GM19438 (cell line): ENCODE data around the gene HLA-DRA.
A peak's percentile ranks its signal among the peaks of the same experiment; 100 is the strongest.

Source experiments
- ATAC-seq: cut with Tn5 transposase; IDR thresholded peaks from one replicate; pipeline ENCODE4 v1.9.1; 2021; ENCODE audit warnings: low read depth; ENCODE audit not compliant: unreplicated experiment

Gene HLA-DRA

DNA sequence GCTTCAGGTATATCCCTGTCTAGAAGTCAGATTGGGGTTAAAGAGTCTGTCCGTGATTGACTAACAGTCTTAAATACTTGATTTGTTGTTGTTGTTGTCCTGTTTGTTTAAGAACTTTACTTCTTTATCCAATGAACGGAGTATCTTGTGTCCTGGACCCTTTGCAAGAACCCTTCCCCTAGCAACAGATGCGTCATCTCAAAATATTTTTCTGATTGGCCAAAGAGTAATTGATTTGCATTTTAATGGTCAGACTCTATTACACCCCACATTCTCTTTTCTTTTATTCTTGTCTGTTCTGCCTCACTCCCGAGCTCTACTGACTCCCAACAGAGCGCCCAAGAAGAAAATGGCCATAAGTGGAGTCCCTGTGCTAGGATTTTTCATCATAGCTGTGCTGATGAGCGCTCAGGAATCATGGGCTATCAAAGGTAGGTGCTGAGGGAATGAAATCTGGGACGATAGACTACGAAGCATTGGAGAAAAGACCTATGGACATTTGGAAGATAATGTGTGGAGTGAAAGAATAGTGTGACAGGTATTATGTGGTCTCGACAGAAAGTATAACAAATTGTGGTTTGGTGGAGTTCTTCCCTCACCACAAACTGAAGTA, at the start of gene HLA-DRA:
TSS of gene HLA-DRA (plus strand) at position 286 of the 613 bp plus-strand sequence. CDS start at position 350, 64 bp downstream.
- peak; percentile 73 for ATAC-seq

DNA sequence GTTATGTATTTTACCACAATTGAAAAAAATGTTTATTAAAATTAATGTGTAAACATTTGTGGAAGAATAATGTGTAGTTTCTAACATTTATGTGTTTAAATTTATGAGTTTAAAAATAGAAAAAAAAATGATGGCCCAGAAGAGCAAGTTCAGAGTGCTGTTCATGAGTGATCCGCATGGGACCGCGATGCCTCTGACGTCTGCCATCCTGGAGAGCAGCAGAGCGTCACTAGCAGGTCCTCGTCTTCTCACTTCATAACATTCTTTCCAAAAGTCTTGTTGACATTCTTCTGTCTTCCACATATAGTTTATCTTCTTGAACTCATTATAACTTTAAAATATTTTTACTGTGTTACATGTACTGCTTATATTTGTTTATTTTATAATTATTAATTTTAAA, 48.2 kb upstream of the HLA-DRA start:
- ATAC-seq: no peak

DNA sequence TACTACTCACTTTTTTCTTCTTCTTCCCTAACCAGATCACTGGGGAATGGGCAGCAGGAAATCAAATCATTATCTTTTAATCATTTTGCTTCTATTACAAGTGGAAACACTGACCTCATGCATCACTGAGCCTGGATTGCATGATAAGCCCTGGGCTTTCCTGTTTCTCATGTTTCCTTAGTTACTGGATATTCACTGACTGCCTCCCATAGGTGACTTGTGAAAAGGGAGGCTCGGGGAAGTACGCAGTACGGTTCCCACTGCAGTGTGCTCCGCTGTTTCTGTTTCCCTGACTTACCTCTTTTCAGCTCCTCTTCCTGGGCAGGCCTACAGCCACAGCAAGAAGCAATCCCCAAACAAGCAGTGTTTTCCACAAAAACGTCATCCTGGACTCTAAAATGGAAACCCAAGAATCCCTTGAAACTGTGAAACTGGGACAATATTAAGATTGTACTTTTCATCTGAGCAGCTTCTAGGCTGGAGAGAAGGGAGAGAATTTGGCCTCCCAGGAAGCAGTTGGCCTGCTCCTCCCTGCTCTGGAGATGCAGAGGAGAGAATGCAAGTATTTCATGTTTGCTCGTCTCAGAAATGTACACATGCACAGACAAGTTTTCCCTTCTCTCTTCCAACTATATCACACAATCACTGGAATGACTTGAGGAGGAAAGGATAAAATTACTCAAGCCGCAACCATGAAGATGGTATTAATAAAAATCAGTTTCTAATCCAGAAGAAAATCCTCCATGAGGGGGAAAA, 45.8 kb upstream of the HLA-DRA start:
- no peak for ATAC-seq

DNA sequence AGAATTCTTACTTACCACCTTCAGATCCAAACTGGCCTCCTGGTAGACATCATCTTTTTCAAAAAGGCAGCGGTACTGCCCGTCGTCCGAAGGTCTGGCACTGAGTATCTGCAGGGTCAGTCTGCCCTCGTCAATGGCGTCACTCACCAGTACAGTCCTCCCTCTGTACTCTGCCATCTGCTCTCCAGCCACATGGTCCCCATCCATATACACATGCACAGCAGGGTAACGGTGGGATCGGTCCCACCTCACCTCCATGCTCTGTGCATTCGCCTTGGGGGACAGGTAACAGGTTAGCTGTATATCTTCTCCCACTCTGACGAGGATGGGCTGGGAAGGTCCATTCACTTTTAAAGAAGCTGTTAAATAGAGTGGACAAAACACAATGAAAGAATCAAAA, 43.7 kb upstream of the HLA-DRA start:
- ATAC-seq: no peak

DNA sequence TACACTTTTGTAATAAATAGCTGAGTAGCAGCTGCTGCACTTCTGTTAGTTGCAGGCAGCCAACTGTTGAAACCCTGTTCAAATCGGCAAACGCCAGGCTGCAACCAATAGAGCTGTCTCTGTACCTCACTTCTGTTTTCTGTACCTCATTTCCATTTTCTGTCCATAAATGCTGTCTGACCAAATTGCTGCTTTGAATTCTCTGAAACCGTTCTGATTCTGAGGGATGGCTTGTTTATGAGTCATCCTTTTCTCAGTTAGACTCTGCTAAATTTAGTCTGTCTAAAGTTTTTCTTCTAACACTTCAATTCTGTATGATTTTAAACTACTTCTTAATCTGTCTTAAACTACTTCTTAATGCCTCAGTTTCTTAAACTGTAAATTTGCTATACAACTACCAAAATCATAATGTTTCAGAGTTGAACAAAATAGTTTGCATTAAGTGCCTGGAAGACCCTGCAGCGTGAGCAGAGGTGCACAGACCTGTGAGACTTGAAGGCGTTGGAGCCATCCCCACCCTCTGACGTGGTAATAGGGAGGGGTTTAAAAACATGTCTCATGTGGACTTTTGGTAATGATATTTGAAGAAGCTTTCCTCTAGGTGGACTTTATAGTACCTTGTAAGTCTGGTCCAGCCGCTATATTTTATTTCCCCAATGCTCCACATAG, 42.3 kb upstream of the HLA-DRA start:
- no peak for ATAC-seq

DNA sequence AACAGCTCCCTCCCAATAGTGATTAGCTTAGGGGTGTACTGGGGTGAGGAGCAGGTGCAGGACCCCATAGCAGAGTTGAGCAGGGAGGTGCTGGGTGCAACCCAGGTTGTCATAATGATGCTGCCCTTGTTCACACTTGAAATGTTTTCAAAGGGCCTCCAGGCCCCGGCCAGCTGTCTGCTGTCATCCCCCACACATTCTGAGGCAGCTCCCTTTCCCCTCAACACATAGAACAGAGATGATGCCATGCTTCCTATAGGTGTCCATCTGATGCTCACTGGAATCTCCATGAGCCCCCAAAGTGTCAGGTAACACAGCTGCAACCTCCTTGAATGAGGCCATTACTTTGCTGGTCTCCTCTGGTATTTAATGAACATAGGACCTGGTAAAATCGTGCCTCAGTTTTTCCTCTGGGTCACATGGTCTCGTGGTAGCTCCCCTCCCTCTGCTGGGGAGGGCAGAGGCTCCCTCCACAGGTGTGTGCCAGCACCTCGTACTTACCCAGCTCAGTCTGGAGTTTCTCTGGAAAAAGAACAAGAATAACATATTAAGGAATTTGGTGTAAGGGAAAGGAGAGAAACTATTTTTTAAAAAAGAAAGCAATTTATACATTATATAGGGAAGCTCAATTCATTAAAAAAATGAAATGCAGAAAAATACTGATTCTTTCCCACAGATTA, 38.3 kb upstream of the HLA-DRA start:
- ATAC-seq: no peak

DNA sequence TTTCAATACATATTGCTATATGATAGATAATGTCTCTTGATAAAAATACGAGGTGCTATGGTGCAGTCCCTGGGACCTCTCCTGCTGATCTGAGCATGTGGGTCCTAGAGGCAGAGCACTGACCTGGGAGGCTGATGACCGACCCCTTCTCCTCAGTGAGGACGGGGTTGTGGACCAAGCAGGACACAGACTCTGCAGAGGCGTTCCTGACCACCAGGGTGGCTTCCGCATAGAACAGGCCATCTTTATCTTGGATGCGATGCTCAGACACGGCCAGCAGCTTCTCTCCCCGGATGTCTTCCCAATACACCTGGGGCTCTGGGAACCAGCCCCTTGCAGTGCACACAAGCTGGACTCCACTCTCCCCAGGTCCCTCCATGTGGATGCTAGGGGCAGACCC, 36.9 kb upstream of the HLA-DRA start:
- no peak for ATAC-seq

DNA sequence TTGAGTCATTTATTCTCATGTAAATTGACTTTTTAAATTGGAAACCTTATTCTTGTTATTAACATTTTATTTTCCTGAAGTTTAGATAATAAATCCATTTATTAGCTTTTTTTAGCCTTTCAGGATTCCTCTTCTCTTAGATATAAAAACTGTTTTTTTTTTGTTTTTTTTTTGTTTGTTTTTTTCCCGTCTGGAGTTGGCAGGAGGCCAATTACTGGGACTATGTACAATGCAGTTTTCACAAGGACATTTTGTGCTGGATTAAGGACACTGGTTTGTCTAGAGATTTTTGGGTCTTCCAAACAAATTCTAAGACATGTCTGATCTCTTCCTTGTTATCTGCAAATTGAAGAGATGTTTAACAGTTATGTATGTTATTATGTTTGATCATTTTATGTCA, 34.0 kb upstream of the HLA-DRA start:
- no peak for ATAC-seq

DNA sequence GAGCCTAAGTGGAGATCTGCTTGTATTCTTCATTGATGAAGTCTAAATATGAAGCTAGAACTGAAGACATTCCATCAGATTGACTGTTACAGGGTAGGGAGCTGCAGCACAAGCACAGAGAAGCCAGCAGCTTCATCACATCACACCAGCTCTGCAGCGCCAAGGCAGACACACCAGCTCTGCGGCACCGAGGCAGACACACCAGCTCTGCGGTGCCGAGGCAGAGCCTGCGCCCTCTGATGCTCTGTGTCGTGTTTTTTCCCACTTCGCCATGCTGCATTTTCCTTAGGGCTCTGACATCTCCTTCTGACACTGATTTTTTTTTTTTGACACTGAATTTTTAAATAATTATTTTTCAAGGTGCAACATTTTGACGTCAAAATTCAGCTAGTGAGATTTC, 33.5 kb upstream of the HLA-DRA start:
- ATAC-seq: no peak

DNA sequence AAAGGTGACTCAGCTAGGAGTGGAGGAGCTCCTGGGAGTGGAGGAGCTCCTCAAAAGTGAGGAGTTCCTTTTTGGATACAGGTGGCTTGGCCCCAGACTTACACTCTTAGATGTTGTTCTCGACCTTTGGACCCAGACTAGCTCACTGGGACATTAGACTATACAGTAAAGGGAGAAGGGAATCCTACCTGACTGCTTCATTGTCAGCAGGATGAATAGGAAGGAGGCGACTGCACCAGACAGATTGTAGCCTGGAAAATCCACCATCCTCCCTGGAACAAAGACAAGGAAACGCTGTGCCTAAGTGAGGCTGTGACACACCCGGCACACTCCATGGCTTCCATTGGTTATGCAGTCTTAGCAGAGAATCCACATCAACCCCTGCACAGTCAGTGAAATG, 32.8 kb upstream of the HLA-DRA start, which contains the start of gene BTNL2:
TSS of gene BTNL2 (minus strand) at position 325 of the 400 bp plus-strand sequence. CDS start at position 267, 58 bp downstream.
- ATAC-seq: no peak

DNA sequence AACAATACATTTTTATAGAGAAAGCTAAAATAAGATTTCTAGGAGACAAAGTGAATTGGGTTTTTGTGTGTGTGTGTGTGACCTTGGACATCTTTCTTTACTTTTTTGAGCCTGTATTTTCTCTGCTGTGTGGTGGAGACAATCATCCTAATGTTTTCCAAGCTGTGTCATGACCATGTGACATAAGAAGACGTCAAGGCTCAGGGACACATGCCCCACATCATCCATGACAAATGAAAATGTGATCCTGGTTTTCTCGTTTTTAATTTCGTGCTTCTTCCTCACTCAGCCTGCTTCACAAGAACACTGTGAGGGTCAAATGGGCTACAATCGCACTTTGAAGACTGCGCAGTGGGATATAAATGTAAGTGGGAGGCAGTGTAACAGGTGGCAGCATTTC, 28.8 kb upstream of the HLA-DRA start:
- no peak for ATAC-seq

DNA sequence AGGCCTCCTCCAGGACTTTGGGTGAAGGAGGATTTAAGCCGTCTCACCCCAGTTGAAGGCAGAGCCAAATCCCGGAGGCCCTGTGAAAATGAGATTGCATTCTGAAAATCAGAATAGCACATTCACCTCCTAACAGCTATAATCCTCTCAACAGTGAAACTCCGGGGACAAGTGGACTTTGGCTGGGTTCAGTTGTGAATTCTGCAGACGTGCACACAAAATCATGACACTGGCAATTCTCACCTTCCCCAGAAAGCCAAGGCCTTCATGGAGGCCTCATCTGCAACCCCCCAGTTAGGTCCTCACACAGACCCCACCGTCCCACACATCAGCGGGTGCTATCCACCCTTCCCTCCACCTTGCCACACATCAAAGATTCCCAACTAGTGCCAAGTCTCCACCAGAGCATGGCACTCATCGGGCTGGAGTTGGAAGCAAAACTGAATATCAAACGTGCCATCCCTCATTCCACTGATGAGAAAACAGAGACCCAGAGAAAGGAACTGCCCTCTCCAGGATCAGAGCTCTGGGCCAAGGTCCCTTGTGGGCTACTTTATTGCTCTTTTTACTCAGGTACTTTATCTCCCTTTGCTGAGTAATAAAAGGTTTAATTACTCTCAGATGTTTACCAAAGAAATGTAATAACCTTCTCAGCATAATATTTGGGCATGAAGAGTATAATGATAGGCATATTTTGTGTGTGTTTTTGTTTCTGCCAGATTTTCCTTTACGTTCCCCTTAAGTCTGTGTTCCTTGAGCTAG, 27.9 kb upstream of the HLA-DRA start:
- no peak for ATAC-seq

DNA sequence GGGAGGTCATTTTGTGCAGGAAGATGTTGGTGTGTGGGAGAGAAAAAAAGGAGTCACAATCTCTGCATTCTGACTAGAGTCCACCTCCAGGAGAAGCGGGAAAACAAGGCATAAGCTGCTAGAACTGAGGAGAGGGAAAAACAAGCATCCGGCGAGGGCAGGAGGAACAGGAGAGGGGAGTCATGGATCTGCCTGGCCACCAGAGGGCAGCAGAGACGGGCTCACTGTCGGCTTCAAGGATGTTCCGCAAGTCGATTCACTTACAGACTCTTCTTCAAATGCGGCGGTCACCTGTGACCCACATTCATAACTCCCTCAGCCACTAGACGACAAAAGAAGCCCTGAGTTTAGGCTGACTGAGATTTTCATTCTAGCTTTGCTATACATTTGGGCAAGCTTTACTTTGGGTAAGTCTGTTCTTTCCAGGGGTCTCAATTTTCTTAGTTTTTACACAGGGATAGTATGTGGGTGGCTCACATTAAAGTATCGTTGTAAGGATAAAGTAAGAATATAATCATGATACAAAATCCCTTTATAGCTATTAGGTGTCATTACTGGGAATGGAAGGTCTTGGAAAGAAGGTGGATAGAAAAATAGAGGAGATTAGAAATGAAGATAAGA, 26.1 kb upstream of the HLA-DRA start:
- ATAC-seq: no peak

DNA sequence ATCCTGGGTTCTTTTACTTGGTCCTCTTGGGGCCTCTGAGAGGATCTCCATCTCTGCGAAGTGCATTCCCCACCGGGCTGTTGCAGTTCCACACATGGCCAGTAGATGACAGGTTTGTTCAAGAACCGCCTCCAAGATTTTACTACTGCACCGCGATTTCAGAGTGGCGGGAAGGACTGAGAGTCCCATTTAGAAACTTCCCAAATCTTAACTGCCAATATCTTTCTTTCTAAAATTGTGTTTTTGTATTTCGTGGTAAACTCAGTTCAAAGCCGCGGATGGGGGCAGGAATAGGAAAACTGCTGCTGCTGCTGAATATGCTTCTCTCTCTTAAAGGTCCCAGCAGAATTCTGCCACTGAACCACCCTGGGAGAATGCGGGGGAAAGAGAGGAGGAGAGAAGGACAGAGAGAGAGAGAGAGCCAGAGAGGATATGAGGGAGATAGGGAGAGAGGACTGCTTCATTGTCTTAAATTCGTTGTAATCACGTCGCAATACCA, 24.1 kb upstream of the HLA-DRA start:
- no peak for ATAC-seq

DNA sequence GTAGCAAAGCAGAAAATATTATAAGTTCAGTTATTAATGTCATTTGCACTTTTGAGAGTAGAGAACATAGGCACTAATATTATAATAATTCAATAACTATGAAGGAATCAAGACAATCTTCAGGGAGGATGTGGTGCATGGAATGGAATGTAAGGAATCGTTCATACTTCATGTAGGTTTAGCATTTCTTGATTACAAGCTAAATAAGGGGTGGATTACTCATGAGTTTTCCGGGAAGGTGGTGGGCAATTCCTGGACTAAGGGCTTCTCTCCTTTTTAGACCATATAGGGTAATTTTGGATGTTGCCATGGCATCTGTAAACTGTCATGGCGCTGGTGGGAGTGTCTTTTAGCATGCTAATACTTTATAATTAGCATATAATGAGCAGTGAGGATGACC, 23.7 kb upstream of the HLA-DRA start:
- no peak for ATAC-seq

DNA sequence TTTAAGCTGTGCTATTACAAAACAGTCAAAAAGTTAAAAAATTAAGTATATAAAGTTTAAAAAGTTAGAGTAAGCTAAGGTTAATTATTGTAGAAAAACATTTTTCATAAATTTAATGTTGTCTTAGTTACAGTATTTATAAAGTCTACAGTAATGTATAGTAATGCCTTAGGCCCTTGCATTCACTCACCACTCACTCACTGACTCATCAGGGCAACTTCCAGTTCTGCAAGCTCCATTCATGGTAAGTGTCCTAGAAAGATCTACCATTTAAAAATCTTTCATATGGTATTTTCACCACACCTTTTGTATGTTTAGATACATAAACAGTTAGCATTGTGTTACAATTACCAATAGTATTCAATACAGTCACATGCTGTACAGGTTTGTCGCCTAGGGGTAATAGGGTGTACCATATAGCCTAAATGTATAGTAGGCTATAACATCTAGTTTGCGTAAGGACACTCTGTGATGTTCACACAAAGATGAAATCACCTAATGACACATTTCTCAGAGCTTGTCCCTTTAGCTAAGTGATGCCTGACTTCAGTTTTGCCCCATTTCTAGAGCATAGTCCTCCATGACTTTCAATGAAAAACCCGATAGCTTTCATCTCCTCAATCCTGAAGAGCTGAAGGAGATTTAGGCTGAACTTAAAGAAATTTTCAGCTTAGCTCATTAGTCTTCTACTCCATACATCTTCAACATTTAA, 14.9 kb upstream of the HLA-DRA start:
- ATAC-seq: no peak

DNA sequence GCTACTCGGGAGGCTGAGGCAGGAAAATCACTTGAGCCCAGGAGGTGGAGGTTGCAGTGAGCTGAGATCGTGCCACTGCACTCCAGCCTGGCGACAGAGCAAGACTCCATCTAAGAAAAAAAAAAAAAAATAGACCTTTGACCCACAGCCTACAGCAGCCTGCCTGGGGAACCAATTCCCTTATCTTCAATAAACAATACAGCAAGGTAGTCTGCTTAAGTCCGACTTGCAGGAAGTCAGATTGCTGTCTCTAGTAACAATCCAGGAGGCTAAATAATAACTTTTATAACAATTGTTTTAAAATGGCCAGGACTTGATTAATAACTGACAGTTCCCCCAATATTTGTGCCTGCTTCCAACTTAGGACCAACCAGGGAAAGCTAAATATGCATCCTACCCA, 13.3 kb upstream of the HLA-DRA start:
- no peak for ATAC-seq

DNA sequence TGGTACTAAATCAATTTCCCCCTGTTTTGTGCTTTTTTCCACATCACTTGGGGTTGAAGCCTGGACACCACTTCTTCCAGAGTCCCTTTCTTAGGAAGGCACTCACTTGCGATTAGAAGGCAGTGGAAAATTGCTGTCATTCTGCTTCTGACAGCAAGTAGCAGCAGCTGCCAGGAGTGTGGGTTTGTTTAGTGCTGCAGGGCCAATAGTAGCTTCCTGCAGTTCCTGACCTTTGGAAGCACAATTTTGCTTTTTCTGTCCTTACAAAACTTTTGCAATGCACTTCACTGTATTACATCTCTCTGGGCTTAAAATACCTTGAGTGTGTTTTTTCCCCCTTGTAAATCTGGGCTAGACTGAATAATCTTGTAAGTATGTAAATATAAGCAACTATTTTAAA, 12.5 kb upstream of the HLA-DRA start:
- no peak for ATAC-seq

DNA sequence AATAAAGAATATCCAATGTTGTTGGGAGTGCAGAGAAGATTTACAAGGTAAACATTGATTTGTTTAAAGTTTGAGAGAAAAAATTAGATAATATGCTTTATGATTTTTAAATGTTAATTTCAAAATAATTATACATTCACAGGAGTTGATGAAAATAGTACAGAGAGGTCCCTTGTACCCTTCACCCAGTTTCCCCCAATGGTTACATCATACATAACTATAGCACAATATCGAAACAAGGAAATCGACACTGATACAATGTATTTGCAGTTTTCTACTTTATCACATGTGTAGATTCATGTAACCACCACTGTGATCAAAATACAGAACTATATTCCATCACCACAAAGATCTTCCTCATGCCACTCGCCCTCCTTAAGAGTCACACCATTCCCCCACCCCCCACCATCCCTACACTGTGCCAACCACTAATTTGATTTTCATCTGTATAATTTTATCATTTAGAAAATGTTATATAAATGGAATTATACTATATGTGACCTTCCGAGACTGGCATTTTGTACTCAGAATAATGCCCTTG, 11.7 kb upstream of the HLA-DRA start:
- no peak for ATAC-seq
